Neural progenitor cell (in vitro differentiated cells): ENCODE measurements around the gene CDC42EP5. TPM values are rescaled to one million over a fixed set of nuclear protein-coding genes. Genes with fewer than 3 reads are reported as not detected.

Source experiments
- DNase-seq: peaks from one replicate; pipeline ENCODE4 v3.0.0-alpha.2; 2016; ENCODE audit warnings: low spot score
- H2AFZ ChIP-seq: fragments of 200-600 bp; sonication (generic); replicated peaks from 2 replicates; pipeline ENCODE4 v1.6.1; 2016; ENCODE audit warnings: antibody characterized with exemption
- H3F3A ChIP-seq: fragments of 200-600 bp; sonication (generic); 2 replicates; pipeline ENCODE4 v1.6.1; 2016; ENCODE audit warnings: antibody characterized with exemption, low read depth
- H3K27ac ChIP-seq: fragments of 200-600 bp; sonication (generic); 2 replicates; pipeline ENCODE4 v1.5.1; 2016; ENCODE audit warnings: mild to moderate bottlenecking
- H3K27me3 ChIP-seq: fragments of 200-600 bp; sonication (generic); 2 replicates; pipeline ENCODE4 v1.6.1; 2016; ENCODE audit warnings: mild to moderate bottlenecking, moderate library complexity
- H3K36me3 ChIP-seq: fragments of 200-600 bp; sonication (generic); 2 replicates; pipeline ENCODE4 v1.5.1; 2016
- H3K4me1 ChIP-seq: fragments of 200-600 bp; sonication (generic); 2 replicates; pipeline ENCODE4 v1.6.1; 2016; ENCODE audit warnings: mixed run types
- H3K4me2 ChIP-seq: fragments of 200-600 bp; sonication (generic); 2 replicates; pipeline ENCODE4 v1.6.1; 2016
- H3K4me3 ChIP-seq: fragments of 200-600 bp; sonication (generic); 2 replicates; pipeline ENCODE4 v1.5.1; 2016
- H3K79me2 ChIP-seq: fragments of 200-600 bp; sonication (generic); 2 replicates; pipeline ENCODE4 v1.6.1; 2016; ENCODE audit warnings: low read depth
- H3K9ac ChIP-seq: fragments of 200-600 bp; sonication (generic); 2 replicates; pipeline ENCODE4 v1.6.1; 2016
- H3K9me3 ChIP-seq: fragments of 200-600 bp; sonication (generic); 2 replicates; pipeline ENCODE4 v1.5.1; 2016; ENCODE audit warnings: low read depth
- H4K20me1 ChIP-seq: fragments of 200-600 bp; sonication (generic); 2 replicates; pipeline ENCODE4 v1.6.1; 2016; ENCODE audit warnings: low read depth
- H3K27ac Mint-ChIP-seq: 3 replicates; pipeline ENCODE4 v1.8.0; 2021; ENCODE audit warnings: mixed read lengths
- H3K27me3 Mint-ChIP-seq: 2 replicates; pipeline ENCODE4 v1.8.0; 2022; ENCODE audit warnings: low read depth, mild to moderate bottlenecking, inconsistent platforms, moderate library complexity, mixed read lengths; ENCODE audit not compliant: insufficient read depth
- H3K36me3 Mint-ChIP-seq: 3 replicates; pipeline ENCODE4 v1.8.0; 2021; ENCODE audit warnings: mixed read lengths
- H3K4me1 Mint-ChIP-seq: 3 replicates; pipeline ENCODE4 v1.8.0; 2021; ENCODE audit warnings: mixed read lengths
- H3K4me3 Mint-ChIP-seq: 3 replicates; pipeline ENCODE4 v1.8.0; 2021; ENCODE audit warnings: mild to moderate bottlenecking, moderate library complexity, mixed read lengths
- H3K9me3 Mint-ChIP-seq: 3 replicates; pipeline ENCODE4 v1.8.0; 2020; ENCODE audit warnings: mixed read lengths
- EZH2 ChIP-seq: fragments of 200-600 bp; sonication (generic); IDR thresholded peaks from 2 replicates; pipeline ENCODE4 v1.6.1; 2017; ENCODE audit warnings: antibody characterized with exemption, mild to moderate bottlenecking, moderate library complexity
- EZH2phosphoT487 ChIP-seq: fragments of 200-600 bp; sonication (generic); IDR thresholded peaks from 2 replicates; pipeline ENCODE4 v1.6.1; 2017; ENCODE audit warnings: antibody characterized with exemption
- total RNA-seq: library from RNA; depleted of rRNA; stranded (reverse); fragments of >200 nt; gene quantifications from 2 replicates; pipeline ENCODE4 v1.2.3, GENCODE V29; 2015; ENCODE audit warnings: low replicate concordance
- TF ChIP-seq, protein P1 (sequence below): fragments of 200-600 bp; sonication (generic); IDR thresholded peaks from 2 replicates; pipeline ENCODE4 v1.5.1; 2017; ENCODE audit warnings: antibody characterized with exemption, mild to moderate bottlenecking

Gene CDC42EP5
- total RNA-seq, 1 donor from 2014 or later: not detected

DNA sequence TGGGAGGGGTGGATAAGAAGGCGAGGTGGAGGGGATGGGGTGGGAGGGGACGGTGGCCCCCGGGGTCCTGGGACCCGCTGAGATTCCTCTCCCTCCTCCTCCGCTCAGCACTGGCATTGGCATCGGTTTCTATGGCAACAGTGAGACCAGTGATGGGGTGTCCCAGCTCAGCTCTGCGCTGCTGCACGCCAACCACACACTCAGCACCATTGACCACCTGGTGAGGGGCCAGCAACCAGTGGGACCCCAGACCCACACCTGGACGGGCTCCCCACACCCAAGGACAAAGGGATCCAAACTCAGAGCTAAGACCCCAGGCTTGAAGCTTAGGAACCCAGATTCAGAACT is 52.0 kb downstream of the CDC42EP5 start:
- Mint-ChIP-seq H3K9me3 (no peaks in the 10 kb centered on the region), H3K27ac (peak overlapping the region; percentile 98), H3K4me3 (peak overlapping the region; percentile 76), H3K27me3 (peaks cover 8% of the 10 kb centered on the region), H3K36me3 (peaks cover 30% of the 10 kb centered on the region), H3K4me1 (peaks cover 62% of the 10 kb centered on the region)
- Histone ChIP-seq H3F3A (peaks cover 49% of the 10 kb centered on the region), H3K27me3 (no peaks in the 10 kb centered on the region), H3K9ac (no peak overlapping the region), H3K4me2 (peak overlapping the region; percentile 99), H4K20me1 (peaks cover 28% of the 10 kb centered on the region), H3K4me1 (peaks cover 44% of the 10 kb centered on the region), H3K79me2 (peaks cover 38% of the 10 kb centered on the region), H2AFZ (no peak overlapping the region), H3K9me3 (no peaks in the 10 kb centered on the region), H3K36me3 (no peaks in the 10 kb centered on the region), H3K4me3 (peak overlapping the region; percentile 41), H3K27ac (peak overlapping the region; percentile 97)
- DNase-seq: no peak
- TF ChIP-seq, protein P1, sequence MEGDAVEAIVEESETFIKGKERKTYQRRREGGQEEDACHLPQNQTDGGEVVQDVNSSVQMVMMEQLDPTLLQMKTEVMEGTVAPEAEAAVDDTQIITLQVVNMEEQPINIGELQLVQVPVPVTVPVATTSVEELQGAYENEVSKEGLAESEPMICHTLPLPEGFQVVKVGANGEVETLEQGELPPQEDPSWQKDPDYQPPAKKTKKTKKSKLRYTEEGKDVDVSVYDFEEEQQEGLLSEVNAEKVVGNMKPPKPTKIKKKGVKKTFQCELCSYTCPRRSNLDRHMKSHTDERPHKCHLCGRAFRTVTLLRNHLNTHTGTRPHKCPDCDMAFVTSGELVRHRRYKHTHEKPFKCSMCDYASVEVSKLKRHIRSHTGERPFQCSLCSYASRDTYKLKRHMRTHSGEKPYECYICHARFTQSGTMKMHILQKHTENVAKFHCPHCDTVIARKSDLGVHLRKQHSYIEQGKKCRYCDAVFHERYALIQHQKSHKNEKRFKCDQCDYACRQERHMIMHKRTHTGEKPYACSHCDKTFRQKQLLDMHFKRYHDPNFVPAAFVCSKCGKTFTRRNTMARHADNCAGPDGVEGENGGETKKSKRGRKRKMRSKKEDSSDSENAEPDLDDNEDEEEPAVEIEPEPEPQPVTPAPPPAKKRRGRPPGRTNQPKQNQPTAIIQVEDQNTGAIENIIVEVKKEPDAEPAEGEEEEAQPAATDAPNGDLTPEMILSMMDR: no peak
- TF ChIP-seq EZH2phosphoT487 (no peak), EZH2 (no peak)

DNA sequence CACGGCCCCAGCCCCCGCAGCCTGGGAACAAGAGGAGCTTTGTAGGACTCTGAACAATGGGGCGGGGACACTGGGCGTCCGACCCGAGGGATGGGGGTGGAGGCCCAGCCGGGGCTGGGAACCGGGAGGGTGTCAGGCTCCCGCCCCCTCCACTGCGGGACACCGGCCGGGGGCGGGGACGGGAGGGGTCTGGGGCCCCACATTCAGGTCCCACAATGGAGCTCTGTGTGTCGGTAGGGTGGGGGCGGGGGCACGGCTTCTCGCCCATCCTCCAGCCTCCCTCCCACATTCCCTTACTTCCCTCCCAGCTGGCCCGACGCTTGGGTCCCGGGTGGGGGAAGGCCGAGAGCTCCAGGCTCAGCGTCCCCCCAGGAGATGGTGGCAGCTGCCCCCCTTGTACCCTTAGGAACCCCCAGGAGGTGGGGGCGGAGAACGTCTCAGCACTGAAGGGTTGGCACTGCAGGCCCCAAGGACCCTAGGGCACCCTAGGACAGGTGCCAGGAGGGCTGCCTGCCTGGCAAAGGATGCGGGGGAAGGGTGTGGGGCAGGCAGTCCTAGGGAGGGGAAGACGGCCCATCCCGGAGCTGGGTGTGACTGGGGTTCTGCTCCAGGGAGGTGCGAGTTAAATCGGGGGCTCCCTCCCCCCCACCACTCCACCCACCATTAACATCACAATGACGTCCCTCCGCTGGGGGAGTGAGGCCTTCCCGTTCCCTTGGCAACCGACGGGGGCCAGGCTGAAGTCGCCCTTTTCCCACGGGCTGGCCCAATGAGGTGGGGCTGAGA is 52.5 kb downstream of the CDC42EP5 start:
- peak; percentile 96 for DNase-seq
- H3K27ac Mint-ChIP-seq: peak overlapping the region; percentile 92
- peak overlapping the region; percentile 78 for H3K4me3 Mint-ChIP-seq

GRCh38 chr19:54420068-54420382 is 53.1 kb downstream of the CDC42EP5 start:
- peak overlapping the region; percentile 41 for H3K4me3 ChIP-seq
- H3K36me3 Mint-ChIP-seq: peaks cover 21% of the 10 kb centered on the region
- H3K4me1 Mint-ChIP-seq: peaks cover 51% of the 10 kb centered on the region
- H3K9me3 ChIP-seq: no peaks in the 10 kb centered on the region
- peak overlapping the region; percentile 78 for H3K4me3 Mint-ChIP-seq
- H3K27ac Mint-ChIP-seq: peak overlapping the region; percentile 70
- H3K27me3 ChIP-seq: peaks cover under 1% of the 10 kb centered on the region
- H4K20me1 ChIP-seq: peaks cover 30% of the 10 kb centered on the region
- no peak for DNase-seq
- peak overlapping the region; percentile 97 for H3K27ac ChIP-seq
- peaks cover 8% of the 10 kb centered on the region for H3K27me3 Mint-ChIP-seq
- peaks cover 44% of the 10 kb centered on the region for H3K4me1 ChIP-seq
- H3K9ac ChIP-seq: no peak overlapping the region
- H3K79me2 ChIP-seq: peaks cover 46% of the 10 kb centered on the region
- no peaks in the 10 kb centered on the region for H3K36me3 ChIP-seq
- H2AFZ ChIP-seq: no peak overlapping the region
- no peak for TF ChIP-seq EZH2phosphoT487
- TF ChIP-seq EZH2: no peak
- TF ChIP-seq, protein P1: no peak
- peak overlapping the region; percentile 99 for H3K4me2 ChIP-seq
- H3K9me3 Mint-ChIP-seq: no peaks in the 10 kb centered on the region
- peaks cover 49% of the 10 kb centered on the region for H3F3A ChIP-seq

More for the DNA sequence above, 52.5 kb downstream of the CDC42EP5 start:
- Mint-ChIP-seq H3K9me3 (no peaks in the 10 kb centered on the region), H3K36me3 (peaks cover 26% of the 10 kb centered on the region), H3K27me3 (peaks cover 8% of the 10 kb centered on the region), H3K4me1 (peaks cover 57% of the 10 kb centered on the region)
- no peaks in the 10 kb centered on the region for H3K9me3 ChIP-seq
- H3K4me3 ChIP-seq: peak overlapping the region; percentile 41
- peaks cover 49% of the 10 kb centered on the region for H3F3A ChIP-seq
- H3K4me2 ChIP-seq: peak overlapping the region; percentile 99
- TF ChIP-seq EZH2phosphoT487 (no peak), EZH2 (no peak)
- TF ChIP-seq, protein P1: no peak
- no peaks in the 10 kb centered on the region for H3K27me3 ChIP-seq
- peaks cover 30% of the 10 kb centered on the region for H4K20me1 ChIP-seq
- H3K27ac ChIP-seq: peak overlapping the region; percentile 97
- H3K4me1 ChIP-seq: peaks cover 44% of the 10 kb centered on the region
- H3K36me3 ChIP-seq: no peaks in the 10 kb centered on the region
- no peak overlapping the region for H3K9ac ChIP-seq
- H3K79me2 ChIP-seq: peaks cover 43% of the 10 kb centered on the region
- no peak overlapping the region for H2AFZ ChIP-seq
